Subcutaneous adipose tissue (tissue), 4 donors: Measurements from ENCODE around the gene PRC1. TPM values are rescaled to one million over a fixed set of nuclear protein-coding genes. Genes with fewer than 3 reads are reported as not detected.

ENCODE experiments used
- total RNA-seq, 4 donors: library from RNA; depleted of rRNA; stranded (reverse); fragments of >200 nt; gene quantifications; one replicate each; pipeline ENCODE4 v1.1.0, GENCODE V29; 2016
- TF ChIP-seq, protein P1 (sequence below): fragments of 450-650 bp; IDR thresholded peaks from one replicate; pipeline ENCODE4 v1.5.1; 2016; ENCODE audit warnings: low read depth, mild to moderate bottlenecking, control low read depth, antibody characterized with exemption, moderate library complexity

Gene PRC1
- total RNA-seq, 4 donors from 2014 or later, result 3.4 to 20.9 (median 13.7) TPM

DNA sequence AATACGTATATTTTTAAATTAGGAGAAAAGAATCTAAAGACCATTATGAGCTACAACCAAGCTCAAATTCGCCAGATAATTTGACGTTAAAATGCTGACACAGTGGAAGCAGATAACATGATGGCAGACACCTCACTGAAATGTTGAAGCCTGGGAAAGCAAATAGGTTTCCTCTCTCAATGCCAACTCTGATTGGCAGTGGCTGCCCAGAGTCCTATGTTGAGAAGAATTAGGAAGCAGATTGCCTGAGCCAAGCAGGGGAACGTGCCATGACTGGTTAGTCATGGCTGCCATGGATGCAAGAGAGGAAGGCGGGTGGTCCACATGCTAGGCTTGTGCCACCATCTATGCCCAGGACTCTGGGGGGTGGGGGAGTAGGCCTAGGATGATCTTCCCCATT, 56.1 kb downstream of the PRC1 start:
- TF ChIP-seq, protein P1, sequence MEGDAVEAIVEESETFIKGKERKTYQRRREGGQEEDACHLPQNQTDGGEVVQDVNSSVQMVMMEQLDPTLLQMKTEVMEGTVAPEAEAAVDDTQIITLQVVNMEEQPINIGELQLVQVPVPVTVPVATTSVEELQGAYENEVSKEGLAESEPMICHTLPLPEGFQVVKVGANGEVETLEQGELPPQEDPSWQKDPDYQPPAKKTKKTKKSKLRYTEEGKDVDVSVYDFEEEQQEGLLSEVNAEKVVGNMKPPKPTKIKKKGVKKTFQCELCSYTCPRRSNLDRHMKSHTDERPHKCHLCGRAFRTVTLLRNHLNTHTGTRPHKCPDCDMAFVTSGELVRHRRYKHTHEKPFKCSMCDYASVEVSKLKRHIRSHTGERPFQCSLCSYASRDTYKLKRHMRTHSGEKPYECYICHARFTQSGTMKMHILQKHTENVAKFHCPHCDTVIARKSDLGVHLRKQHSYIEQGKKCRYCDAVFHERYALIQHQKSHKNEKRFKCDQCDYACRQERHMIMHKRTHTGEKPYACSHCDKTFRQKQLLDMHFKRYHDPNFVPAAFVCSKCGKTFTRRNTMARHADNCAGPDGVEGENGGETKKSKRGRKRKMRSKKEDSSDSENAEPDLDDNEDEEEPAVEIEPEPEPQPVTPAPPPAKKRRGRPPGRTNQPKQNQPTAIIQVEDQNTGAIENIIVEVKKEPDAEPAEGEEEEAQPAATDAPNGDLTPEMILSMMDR, result no peak

DNA sequence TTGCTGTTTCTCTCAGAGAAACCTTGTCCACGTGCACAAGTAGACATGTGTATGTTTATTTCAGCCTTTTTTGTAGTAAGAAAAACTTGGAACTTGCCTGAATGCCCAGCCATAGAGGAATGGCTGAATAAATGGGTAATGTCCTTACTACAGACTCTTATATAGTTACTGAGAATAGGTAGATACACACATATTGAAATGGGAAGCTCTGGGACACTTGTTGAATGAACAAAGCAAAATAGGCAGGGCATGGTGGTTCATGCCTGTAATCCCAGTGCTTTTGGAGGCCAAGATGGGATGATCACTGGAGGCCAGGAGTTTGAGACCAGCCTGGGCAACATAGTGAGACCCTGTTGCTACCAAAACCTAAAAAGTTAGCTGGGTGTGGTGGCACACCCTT, 57.5 kb downstream of the PRC1 start:
- TF ChIP-seq, protein P1, result no peak

DNA sequence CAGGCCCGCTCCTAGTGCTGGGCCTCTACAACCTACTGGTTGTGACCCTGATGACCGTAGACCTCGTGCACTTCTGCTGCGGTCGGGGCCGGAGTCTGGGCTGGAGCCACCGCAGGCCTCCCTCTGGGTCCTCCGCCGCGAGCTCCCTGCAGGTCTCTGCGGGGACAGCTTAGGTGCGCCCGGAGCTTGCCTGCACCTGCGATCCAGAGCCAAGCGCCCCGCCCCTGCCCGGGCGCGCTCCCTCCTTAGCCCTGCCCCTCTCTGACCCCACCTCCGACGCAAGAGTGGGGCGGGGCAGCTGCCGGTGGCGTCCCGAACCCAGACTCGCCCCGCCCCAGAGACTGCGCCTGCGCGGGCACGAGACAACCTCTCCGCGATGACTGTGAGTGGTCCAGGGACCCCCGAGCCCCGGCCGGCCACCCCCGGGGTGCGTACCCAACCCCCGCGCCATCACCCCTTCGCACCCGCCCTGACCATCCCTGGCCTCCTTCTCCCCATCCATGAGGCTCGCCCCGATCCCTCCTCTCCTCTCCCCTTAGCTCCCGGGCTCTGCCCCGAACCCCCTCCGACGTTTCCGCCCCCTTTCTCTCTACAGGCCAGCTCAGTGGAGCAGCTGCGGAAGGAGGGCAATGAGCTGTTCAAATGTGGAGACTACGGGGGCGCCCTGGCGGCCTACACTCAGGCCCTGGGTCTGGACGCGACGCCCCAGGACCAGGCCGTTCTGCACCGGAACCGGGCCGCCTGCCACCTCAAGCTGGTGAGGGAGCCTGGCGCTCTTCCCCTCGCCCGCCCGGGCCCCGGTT, 59.2 kb downstream of the PRC1 start, which contains the start of gene UNC45A:
UNC45A (plus strand) TSS at position 337 of the 803 bp plus-strand sequence; CDS start at position 377, 40 bp downstream.
- TF ChIP-seq, protein P1, result no peak

- TF ChIP-seq, protein P1, result no peak
Measured at GRCh38 chr15:90934256-90934948, 59.9 kb downstream of the PRC1 start.

- TF ChIP-seq, protein P1, result no peak
Measured at GRCh38 chr15:90933301-90933700, 61.0 kb downstream of the PRC1 start.

DNA sequence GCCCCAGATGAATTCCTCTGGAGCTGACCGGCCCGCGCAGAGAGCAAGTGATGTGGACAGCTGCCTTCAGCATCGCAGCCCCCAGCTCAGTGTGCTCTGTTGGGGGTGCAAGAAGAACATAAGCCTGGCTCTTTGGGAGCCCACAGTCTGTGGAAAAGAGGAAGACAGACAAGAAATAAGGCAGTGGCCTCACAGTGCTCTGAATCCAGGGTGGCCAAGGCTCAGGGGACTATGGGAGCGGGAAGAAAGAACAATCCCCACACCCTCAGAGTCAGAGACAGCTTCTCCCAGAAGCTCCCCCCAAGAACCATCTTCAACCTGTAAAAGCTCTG, 61.7 kb downstream of the PRC1 start:
- TF ChIP-seq, protein P1, result no peak
